Stimulated activated CD8-positive, alpha-beta memory T cell treated with anti-CD3 and anti-CD28 coated beads, Interleukin-4, amount 100 ng/mL, for 48 hours (primary cell): Measurements from ENCODE around the gene CXorf58.

Experiments used
- DNase-seq: peaks from one replicate; pipeline ENCODE4 v3.0.0-alpha.2; 2020

The CXorf58 gene

DNA sequence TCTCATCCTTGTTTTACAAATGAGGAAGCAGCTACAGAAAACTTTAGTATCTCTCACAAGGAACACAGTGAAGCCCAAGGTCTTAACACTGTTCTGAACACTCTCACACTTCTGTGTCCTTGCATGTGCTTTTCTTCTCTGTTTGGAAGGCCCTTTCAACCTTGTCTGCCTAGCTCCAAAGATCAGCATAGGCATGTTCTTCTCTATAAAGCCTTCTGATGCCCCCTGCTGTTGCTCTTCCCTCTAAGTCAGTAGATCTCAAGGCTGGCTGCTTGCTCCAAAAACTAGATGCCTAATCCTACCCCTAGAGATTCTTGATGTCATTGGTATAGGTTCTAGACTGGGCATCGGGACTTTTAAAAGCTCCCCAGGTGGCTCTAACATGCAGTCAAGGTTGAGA is 6.0 kb upstream of the CXorf58 start:
- DNase-seq = peak; percentile 24

DNA sequence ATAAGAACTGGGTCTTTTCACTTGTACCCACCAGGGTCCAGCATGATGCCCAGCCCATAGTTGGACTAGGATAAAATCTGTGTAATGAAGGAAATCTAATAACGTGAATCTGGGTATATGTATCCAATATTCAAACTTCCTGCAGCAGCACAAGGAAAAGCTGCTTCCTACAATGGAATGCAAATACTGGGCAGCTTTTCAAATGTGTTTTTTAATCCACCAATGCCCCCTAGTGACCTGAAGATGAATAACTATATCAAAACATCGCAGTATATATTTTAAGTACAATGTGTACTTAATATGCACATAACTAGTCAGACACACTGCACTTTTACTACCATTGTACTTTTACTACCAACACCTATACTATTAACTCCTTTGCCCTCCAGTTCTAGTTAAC is 5.4 kb upstream of the CXorf58 start:
- no peak for DNase-seq

DNA sequence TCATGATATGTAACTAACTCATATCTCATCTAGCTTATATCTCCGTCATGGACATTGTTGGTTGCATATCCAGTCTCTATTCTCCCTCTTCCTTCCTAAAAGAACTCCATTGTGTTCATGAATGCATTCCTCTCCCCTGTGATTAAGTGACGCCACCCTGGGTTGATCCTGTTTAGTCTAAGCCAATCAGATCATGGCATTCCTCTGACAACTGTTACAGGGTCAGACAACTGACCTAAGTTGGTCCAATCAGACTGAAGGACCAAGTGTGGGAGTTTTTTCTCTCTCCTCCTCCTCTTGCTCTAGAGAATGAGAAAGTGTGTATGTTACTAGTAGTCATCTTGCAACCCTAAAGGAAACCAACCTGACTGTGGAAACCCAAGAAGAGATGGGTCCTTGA is 3.7 kb upstream of the CXorf58 start:
- DNase-seq = no peak

DNA sequence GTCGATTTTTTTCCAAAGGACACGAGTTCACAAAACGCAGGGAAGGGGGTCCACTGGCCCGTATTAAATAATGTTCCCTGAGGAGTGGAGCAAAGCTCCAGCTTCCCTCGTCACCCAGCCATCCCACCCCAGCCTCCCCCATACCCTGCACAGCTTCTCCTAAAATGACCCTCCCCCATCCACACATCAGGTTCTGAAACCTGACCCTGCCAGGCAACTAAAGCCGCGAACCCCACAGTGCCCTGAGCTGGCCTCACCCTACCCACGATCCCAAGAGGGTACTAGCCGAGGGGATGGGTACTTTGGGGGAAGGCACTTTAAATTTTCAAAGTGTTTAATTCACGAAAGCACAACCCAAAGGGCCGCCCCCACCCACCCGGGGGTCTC is 702 bp upstream of the CXorf58 start:
- no peak for DNase-seq

DNA sequence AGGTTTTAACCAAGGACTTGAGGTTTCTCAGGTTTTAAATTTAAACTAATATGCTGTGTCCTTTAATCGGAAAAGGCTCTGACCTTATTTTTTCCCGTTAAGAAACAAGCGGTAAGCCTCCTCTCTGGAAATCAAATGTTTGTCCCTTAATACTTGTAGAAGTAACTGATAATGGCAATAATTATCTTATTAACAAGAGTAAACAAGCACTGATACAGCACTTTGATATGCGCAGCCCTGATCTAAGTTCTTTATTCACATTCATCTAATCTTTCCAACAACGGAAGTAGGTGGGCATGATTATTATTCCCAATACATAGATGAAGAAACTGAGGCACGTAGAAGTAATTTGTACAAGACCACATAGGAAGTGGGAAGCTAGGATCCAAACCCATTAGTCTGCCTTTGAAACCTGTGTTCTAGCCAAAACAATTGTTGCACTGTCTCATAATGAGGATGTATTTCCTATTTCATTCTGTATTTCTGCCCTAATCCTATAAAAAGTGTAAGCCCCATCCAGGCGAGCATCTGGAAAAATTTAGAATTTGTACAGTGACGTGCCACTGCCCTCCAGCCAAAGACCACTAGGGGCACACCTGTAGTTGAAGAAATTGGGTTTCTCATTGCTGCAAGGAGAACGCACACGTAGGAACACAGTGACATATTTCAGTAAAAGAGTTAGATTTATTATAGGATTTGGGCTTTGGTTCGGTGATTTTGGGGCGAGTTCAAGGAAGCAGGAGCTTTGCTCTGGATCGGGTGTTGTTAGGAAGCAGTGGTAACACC is 606 bp downstream of the CXorf58 start:
- peak; percentile 22 for DNase-seq

DNA sequence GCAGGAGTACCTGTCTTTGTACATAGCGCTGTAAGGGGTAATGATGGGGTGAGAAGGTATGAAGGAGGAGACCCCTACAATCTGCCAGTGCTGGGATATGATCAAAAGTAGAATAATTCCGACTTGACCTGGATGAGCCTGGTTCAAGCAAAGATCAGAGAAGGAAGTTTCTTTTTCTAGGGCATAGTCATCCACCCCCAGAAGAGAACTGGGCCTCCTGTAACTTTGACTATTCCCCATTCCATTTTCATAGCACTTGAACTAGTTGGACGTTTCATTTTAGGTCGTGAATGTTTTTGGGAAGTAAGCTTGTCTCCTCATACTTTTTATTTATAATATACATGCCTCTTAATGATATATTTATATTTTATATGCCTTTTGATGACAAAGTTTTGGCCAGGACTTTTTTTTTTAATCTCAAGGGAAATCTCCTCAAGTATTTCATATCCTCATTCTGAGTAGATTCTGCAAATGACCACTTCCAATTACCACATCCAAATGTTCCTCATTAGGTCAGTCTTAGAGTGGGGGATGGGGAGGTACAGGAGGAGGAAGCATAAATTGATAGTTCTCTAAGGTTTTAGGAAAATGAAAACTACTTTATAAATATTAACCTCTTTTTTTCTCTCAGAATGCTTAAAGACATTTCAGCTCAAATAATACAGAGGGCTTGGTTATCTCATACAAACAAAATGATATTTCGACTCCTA is 3.5 kb downstream of the CXorf58 start:
- DNase-seq = no peak

DNA sequence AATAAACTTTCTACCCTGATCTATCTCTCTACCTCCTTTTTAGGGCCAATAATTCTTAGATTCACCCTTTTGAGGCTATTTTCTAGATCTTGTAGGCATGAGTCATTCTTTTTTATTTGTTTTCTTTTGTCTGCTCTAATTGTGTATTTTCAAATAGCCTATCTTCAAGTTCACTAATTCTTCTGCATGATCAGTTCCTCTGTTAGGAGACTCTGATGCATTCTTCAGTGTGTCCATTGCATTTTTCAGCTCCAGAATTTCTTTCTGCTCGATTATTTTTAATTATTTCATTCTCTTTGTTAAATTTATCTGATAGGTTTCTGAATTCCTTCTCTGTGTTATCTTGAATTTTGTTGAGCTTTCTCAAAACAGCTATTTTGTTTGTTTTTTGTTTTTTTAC is 11.3 kb downstream of the CXorf58 start:
- DNase-seq = no peak

DNA sequence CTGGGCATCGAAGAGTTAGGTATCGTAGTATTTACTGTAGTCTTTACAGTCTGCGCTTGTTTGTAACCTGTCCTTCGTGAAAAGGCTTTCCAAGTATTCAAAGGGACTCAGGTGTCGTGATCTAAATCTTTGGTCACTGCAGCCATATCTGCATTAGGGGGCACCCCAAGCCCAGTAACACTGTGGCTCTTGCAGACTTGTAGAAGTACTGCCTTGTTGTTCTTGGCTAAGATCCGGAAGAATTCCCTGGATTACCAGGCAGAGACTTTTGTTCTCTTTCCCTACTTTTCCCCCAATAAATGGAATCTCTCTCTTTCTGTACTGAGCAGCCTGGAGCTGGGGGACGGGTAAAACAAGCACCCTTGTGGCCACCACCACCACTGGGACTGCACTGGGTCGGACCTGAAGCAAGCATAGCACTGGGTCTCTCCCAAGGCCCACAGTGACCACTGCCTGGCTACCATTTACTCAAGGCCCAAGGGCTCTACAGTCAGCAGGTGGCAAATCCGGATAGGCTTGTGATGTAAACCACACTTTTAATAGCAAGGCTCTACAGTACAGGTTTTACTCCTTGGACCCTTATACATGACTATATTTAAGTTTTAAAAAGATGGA is 12.0 kb downstream of the CXorf58 start:
- no peak for DNase-seq

DNA sequence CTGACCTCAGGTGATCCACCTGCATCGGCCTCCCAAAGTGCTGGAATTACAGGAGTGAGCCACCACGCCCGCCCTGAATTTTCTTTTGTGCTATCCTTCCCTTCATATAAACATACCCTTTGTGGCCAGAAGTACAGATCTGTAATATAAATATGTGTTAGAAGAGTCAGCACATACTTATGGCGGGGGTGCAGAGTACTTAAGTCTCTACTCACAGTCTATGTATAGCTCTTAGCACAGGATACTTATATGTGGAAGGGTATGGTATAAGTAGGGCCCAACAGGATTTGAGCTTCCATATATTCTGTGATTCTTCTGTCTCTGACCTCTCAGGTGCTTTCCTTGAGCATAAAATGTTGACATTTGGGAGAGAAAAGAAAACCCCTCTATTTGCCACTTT is 18.2 kb downstream of the CXorf58 start:
- no peak for DNase-seq

DNA sequence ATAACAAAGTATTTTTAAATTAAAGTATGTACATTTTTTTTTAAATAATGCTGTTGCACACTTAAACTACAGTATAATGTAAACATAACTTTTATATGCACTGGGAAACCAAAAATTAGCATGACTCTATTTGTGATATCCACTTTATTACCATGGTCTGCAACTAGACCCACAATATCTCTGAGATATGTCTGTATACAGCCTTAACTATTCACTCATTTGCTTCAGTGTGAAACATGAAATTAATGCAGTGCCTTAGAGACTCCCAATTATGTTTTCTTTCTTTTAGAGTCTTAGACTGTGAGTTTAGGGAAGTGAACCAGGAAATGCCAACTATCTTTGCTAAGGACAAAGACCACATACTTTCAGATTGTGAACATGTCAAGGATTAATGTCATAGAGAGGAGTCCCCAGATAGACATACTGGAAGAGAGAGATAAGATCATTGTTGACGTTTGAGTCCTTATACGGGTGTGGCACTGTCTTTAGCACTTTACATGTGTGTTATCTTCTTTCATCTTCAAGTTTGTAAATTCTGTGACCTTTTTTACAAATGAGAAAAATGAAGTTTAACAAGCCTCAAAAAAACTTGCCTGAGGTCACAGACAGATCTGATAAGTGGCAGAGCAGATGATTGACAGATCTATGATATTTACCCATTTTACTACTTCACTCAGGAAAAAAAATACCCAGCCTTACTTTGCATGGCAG is 23.2 kb downstream of the CXorf58 start:
- DNase-seq = no peak

DNA sequence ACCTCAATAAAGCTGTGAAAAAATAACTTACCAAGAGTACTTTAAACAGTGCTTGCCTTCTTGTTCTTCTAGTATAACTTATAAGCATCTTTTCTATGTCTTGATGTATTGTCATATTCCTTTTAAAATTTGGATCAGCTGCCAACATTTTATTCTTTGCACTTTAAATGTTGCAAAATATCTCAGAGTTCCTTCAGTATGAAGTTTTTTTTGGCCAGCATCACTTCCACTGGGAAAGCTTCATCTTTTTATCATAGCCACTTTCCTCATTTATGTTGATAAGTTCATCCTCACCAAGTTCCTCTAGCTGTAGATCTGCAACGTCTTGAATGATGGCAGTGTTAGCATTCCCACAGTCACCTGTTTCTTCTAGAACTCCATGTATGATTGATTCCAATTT is 24.2 kb downstream of the CXorf58 start:
- DNase-seq = no peak

DNA sequence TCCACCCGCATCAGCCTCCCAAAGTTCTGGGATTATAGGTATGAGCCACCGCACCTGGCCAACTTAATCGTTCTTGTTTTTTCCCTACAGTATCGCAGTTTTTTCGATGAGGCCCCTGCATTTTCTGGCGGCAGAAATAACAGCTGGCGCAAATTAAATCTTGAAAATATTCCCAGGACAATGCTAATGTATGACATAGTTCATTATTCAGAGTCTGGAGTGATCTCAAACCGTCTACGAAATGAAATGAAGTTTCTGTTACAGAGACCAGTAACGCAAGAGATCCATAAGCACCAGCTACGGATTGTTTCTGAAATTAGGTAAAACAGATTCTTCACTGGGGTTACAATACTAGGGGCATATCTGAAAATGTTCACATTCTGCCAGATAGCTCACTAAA is 27.3 kb downstream of the CXorf58 start:
- no peak for DNase-seq

DNA sequence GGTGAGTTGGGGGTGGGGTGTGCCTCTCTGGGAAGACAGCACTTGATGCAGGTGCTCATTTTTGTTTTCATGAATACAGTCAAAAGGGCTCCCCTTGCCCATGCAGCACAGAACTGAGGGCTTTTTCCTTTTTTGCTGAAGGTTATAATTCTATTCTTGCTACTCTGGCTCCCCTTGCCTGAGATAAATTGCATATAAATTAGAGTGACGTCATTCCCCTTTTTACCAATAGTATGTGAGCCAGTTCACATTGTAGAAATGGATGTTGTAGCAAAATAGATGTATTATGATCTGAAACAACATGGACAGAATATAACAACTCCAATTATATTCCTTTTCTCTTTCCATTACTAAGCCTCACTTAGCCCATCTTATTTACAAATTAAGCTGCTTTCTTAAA is 28.4 kb downstream of the CXorf58 start:
- DNase-seq = no peak

DNA sequence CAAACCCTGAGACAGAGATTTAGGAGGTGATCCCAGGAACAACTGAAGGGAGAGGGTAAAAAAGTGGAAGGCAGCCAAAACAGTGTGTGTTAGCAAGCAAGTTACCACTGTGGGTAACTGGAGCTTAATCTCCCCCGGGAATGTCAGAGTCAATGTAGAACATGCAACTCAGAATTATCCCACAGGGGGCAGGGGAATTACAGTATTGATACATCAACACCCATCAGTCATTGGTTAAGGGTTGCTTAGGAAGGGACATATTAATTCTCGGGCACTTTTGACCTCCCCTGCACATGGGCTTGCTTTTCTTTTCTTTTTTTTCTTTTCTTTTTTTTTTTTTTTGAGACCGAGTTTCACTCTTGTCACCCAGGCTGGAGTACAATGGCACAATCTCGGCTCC is 29.3 kb downstream of the CXorf58 start:
- no peak for DNase-seq

DNA sequence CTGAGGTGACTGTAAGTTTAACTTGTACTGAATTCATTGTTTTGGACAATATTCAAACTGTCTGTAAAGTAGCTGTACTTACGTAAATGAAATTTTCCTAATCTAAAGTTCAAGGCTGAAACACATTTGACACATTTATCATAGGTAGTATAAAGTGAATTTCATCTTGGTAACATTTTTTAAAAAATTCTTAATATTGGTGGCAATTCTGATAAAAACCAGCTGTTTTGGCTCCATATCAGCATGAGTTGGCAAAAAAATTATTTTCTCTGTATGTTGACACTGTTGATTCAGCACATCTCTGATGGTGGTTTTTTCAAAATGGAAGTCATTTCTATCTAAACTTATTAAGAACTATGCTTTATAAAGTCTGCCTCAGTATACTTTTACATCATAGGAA is 30.9 kb downstream of the CXorf58 start:
- no peak for DNase-seq

DNA sequence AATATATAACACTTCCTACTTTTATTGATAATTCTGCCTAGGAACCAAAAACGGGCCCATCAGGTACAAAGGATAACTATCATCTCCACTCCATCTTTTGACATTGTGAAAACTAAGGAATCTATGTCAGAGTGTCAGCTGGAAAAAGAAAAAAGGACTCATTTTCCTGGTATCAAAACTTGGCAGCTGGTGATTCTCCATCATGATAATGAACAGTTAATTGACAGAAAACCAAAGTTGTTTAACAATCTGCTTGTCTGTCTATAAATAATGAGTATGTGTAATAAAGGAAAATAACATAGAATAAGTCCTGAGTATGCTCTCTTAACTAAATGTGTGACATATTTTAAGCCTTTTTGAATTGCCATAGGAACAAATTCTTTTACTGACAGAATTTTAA is 31.4 kb downstream of the CXorf58 start:
- DNase-seq = no peak

DNA sequence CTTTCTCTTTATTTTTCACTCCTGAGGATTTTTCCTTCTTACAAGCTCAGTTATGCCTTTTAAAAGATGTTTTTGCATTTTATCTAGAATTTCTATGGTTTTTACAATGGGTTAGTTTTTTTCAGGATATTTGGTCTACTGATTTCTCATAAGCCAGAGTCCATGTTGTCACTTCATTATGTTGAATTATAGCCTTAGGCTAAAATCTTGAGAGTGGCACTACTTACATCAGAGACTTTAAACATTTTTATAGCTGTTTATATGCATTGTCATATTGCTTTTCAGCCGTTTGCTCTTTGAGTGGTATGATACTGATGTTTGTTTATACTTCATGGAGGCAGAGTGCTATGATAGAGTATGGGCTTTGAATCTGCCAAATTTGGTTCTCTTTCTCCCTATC is 36.4 kb downstream of the CXorf58 start:
- DNase-seq = no peak

DNA sequence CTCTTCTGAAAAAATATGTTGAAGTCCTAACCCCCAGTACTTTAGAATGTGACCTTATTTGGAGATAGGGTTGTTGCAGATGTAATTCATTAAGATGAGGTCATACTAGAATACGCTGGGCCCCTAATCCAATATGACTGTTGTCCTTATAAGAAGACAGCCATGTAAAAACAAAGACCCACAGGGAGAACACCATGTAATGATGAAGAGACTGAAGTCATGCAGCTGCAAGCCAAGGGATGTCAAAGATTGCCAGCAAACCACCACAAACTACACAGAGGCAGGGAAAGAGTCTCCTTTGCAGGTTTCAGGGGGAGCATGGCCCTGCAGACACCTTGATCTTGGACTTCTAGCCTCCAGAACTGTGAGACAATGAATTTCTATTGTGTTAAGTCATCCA is 37.4 kb downstream of the CXorf58 start:
- no peak for DNase-seq

DNA sequence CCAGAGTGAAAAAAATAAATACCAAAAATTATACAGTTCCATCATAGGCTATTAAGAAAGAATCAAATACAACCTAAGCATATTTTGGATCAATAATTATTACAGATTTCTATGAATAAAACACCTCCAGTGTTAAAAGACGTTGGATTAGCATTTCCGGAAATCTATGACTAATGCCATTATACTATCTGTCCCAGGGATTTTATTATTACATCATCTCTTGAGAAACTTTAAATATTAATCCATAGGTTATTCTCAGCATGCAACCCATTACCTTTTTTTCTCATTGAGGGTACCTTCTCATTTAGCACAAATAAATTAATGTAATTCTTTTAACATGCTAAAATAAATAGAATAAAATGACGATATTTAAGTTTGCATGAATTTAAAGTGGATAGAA is 44.6 kb downstream of the CXorf58 start:
- DNase-seq = no peak

DNA sequence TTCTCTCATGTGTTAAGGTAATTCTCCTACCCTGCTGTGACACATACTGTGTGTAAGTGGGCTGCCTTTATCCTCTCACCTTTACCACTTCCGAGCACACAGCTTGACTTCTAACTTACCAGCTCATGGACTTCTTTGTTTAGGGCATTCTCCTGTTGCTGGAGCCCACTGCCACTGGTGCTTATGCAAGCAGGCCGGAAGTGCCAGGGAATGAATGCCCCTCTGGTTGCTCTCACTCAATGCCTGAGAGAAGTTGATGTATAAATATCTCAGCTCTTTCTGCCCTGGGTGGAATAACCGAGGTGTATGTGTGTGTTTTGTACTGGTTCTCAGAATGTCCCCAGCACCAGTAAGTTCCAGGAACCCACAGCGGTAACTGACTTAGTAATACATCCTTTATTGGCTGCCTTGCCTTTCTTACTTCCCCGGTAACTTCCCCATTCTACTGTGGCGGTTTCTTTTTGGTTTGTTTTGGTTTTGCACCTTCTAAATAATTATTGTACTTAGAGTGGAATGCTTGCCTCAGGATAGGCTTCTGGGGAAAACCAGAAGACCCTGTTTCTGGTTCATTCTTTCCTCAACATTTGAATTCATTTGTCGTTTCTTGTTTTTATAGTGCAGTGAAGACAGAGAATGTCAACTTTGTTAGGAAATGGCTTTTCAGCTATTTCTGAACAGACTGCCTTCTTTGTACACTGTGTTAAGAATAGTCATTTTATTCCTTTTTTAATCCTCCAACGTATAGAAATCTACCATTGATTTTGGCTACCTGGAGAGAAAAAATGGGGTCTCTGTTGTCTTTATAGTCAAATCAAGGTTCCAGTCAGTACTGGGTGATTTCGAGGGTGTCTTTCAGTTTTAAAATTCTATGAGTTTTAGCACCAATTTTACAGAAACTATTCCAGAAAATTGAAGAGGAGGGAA is 45.4 kb downstream of the CXorf58 start:
- peak; percentile 41 for DNase-seq

DNA sequence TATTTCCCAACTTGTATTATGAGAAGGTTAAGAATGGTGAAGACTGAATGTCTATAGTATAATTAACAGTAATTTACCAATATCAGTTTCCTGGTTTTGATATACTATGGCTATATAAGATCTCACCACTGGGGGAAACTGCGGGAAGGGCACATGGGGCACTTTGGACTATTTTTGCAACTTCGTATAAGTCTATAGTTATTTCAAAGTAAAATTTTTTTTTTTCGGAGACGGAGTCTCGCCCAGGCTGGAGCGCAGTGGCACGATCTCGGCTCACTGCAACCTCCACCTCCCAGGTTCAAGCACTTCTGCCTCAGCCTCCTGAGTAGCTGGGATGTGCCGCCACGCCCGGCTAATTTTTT is 46.1 kb downstream of the CXorf58 start:
- no peak for DNase-seq

DNA sequence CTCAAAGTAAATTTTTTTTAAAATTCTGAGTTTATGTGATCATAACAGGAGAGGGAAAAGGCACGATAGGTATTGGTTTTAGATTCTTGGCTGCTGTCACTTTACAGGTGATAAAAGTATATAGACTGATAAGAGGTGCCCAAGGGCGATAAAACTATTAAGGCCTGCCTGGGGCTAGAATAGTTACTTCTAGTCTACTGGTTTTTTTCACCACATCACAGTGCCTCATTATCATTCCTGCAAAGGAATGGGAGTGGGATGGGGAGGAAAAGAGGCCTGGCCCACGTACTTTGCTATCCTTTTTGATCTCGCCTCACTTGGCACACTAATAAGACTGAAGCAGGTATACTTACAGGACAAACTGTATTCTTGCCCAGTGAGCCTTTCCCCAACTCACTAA is 46.6 kb downstream of the CXorf58 start:
- no peak for DNase-seq

DNA sequence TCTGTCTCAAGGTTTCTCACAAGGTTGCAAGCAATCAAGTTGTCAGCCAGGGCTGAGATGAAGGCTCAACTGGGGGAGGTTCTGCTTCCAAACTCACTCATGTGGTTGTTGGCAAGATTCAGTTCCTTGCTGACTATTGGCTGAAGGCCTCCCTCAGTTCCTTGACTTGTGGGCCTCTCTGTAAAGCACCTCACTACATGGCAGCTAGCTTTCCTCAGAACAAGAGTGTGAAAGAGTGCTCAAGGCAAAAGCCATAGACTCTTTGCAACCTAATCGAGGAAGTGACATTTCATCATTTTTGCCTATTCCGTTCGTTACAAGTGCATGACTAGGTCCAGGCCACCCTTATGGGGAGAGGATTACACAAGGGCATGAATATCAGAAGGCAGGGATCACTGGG is 52.0 kb downstream of the CXorf58 start:
- no peak for DNase-seq
